Psoas muscle (tissue), 8 donors: ENCODE results near the gene GMEB2. TPM values are rescaled to one million over a fixed set of nuclear protein-coding genes. Genes with fewer than 3 reads are reported as not detected.

Experiments used
- ATAC-seq, 4 donors: fragments of 200-7000 bp; cut with Tn5 transposase; one replicate each; pipeline ENCODE4 v1.9.1; 2020; ENCODE audit warnings: moderate library complexity in 3 of 4, mild to moderate bottlenecking in 2 of 4
- DNase-seq, 2 donors: peaks; one replicate each; pipeline ENCODE4 v3.0.0-alpha.2; 2020
- H3K27ac ChIP-seq: fragments of 200-600 bp; one replicate; pipeline ENCODE4 v1.8.0; 2022
- H3K27me3 ChIP-seq, 3 donors: fragments of 200-600 bp in 1 of 3; one replicate each; pipeline versions ENCODE4 v1.6.1 to v1.8.0; 2013 to 2022; ENCODE audit warnings: low read length in 2 of 3, mild to moderate bottlenecking in 2 of 3, moderate library complexity in 1 of 3; ENCODE audit not compliant: insufficient read depth in 3 of 3
- H3K36me3 ChIP-seq, 2 donors: fragments of 200-600 bp in 1 of 2; one replicate each; pipeline versions ENCODE4 v1.6.1 to v1.8.0; 2013 to 2022; ENCODE audit warnings: low read depth in 1 of 2, mild to moderate bottlenecking in 1 of 2, moderate library complexity in 1 of 2; ENCODE audit not compliant: insufficient read depth in 1 of 2
- H3K4me1 ChIP-seq: fragments of 200-600 bp; one replicate; pipeline ENCODE4 v1.8.0; 2022
- H3K4me3 ChIP-seq: fragments of 200-600 bp; one replicate; pipeline ENCODE4 v1.8.0; 2022; ENCODE audit warnings: mild to moderate bottlenecking
- H3K9me3 ChIP-seq: fragments of 200-600 bp; one replicate; pipeline ENCODE4 v1.8.0; 2022
- CTCF ChIP-seq: fragments of 200-600 bp; IDR thresholded peaks from one replicate; pipeline ENCODE4 v1.8.0; 2022; ENCODE audit warnings: antibody characterized with exemption
- WGBS, 3 donors: extraction: QIAGEN DNeasy Blood & Tissue Kit; methylation state at CpG; one replicate each; pipeline versions ENCODE4 v1.1.6 to v1.1.7; 2013; 5-methylcytosine and 5-hydroxymethylcytosine counted together
- intact Hi-C, 2 donors: fragments of 100-400 bp; cut with DNase I; formaldehyde crosslinking; loops; one replicate each; pipeline versions ENCODE4 v1.11.0 to v1.14.2; 2022
- polyA plus RNA-seq, 3 donors: library from polyadenylated mRNA; stranded (reverse); fragments of 200-250 nt; gene quantifications; one replicate each; pipeline ENCODE4 v1.2.3, GENCODE V29; 2013
- total RNA-seq, 4 donors: library from RNA; stranded (reverse); fragmentation: NEBNext Ultra II Directional in 2 of 4; extraction: Animal tissue kit (Norgen Biotek cat#: 25700) in 2 of 4; gene quantifications; one replicate each; pipeline versions ENCODE4 v1.2.1 to v1.2.4, GENCODE V29; 2021 to 2023
- donor health status: healthy with polysubstance abuse.
- donor health status: DM: no; HTN: no; CAD: no; lungs with moderate emphysema.
- donor health status: Bipolar disorder and iron deficiency.
- donor health status: healthy.
- donor health status: DM: yes; HTN: yes; CAD: no.
- donor health status: DM: no; HTN: no; CAD: no.
- donor health status: DM: no; HTN: no; CAD: no.
- donor health status: DM: yes; HTN: yes; CAD: no.

GMEB2 gene
- total and polyA plus RNA-seq, 7 donors: 5.4 to 10.1 (median 8.5) TPM

- H3K27me3 ChIP-seq: no peaks in the 10 kb centered on the region
- no peak for ATAC-seq
- no peaks in the 10 kb centered on the region for H3K4me1 ChIP-seq
- no peaks in the 10 kb centered on the region for H3K9me3 ChIP-seq
- no peak overlapping the region for H3K4me3 ChIP-seq
- intact Hi-C loops: no loop called here
- peaks cover 4 to 62% of the 10 kb centered on the region in 2 donors for H3K36me3 ChIP-seq
- WGBS, 3 donors: 93 to 94% (median 93%) methylated on average over 11 of the region's 11 CpGs
- H3K27ac ChIP-seq: no peak overlapping the region
- no peak for DNase-seq
- no peak for TF ChIP-seq CTCF
Measured at GRCh38 chr20:63668351-63668750, 41.5 kb upstream of the GMEB2 start.

GRCh38 chr20:63667858-63668257, 41.0 kb upstream of the GMEB2 start:
- H3K27ac ChIP-seq: no peak overlapping the region
- no peaks in the 10 kb centered on the region for H3K27me3 ChIP-seq
- no peak overlapping the region for H3K4me3 ChIP-seq
- 90 to 92% (median 92%) methylated on average over 15 to 16 of the region's 16 CpGs for WGBS, 3 donors
- H3K36me3 ChIP-seq: peaks cover 7 to 62% of the 10 kb centered on the region in 2 donors
- no peak for ATAC-seq
- no peak for TF ChIP-seq CTCF
- no peaks in the 10 kb centered on the region for H3K4me1 ChIP-seq
- no peaks in the 10 kb centered on the region for H3K9me3 ChIP-seq
- DNase-seq: no peak
- intact Hi-C loops: no loop called here

- H3K27me3 ChIP-seq: no peaks in the 10 kb centered on the region
- H3K27ac ChIP-seq: no peak overlapping the region
- H3K4me3 ChIP-seq: no peak overlapping the region
- DNase-seq: no peak
- ATAC-seq: peak in 1 of 4 donors; percentile 29
- intact Hi-C loops: no loop called here
- H3K4me1 ChIP-seq: no peaks in the 10 kb centered on the region
- no peak for TF ChIP-seq CTCF
- H3K9me3 ChIP-seq: no peaks in the 10 kb centered on the region
- 92 to 95% (median 94%) methylated on average over 14 of the region's 14 CpGs for WGBS, 3 donors
- H3K36me3 ChIP-seq: peaks cover 12 to 69% of the 10 kb centered on the region in 2 donors
Measured at GRCh38 chr20:63665708-63666107, 38.8 kb upstream of the GMEB2 start.

- H3K4me3 ChIP-seq: no peak overlapping the region
- TF ChIP-seq CTCF: no peak
- peaks cover 12 to 74% of the 10 kb centered on the region in 2 donors for H3K36me3 ChIP-seq
- no peak overlapping the region for H3K27ac ChIP-seq
- peak in 1 of 4 donors; percentile 10 for ATAC-seq
- no peak for DNase-seq
- intact Hi-C loops: loop anchor here in 1 of 2 donors (5.0 kb wide), 1 partner anchor 37 kb away; no protein-coding TSS in a partner anchor
- no peaks in the 10 kb centered on the region for H3K9me3 ChIP-seq
- no peaks in the 10 kb centered on the region for H3K4me1 ChIP-seq
- no peaks in the 10 kb centered on the region for H3K27me3 ChIP-seq
- 67 to 75% (median 73%) methylated on average over 18 of the region's 18 CpGs for WGBS, 3 donors
Measured at GRCh38 chr20:63664861-63665594, 38.1 kb upstream of the GMEB2 start.
